Right forelimb (tissue), 1 donor: ENCODE measurements around the gene CD9.
A peak's percentile ranks its signal among the peaks of the same experiment; 100 is the strongest.

Source experiments
- DNase-seq: peaks from one replicate; pipeline ENCODE4 v3.0.0-alpha.2; 2018

The CD9 gene

GRCh38 chr12:6277982-6278438, 77.8 kb downstream of the CD9 start:
- no peak for DNase-seq

- peak; percentile 91 for DNase-seq
These were observed 78.4 kb downstream of the CD9 start for GRCh38 chr12:6278439-6279255.

DNA sequence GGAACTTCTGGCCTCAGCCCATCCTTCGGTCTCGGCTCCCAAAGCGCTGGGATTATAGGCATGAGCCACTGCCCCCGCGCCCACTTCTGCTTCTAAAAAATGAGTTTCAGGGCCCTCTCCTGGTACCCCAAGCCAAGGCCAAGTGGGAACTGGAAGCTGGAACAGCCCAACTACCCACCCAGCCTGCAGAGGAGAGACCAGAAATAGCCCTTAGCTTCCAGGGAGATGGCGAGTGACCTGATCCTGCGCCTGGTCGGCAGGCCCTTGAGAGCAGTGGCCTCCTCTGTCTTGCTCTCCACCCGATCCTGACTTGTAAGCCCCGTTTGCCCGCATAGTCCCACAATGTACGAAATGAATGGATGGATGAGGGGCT, 79.0 kb downstream of the CD9 start:
- DNase-seq, result no peak

- DNase-seq, result no peak
These were observed 79.4 kb downstream of the CD9 start for GRCh38 chr12:6279631-6280030.

DNA sequence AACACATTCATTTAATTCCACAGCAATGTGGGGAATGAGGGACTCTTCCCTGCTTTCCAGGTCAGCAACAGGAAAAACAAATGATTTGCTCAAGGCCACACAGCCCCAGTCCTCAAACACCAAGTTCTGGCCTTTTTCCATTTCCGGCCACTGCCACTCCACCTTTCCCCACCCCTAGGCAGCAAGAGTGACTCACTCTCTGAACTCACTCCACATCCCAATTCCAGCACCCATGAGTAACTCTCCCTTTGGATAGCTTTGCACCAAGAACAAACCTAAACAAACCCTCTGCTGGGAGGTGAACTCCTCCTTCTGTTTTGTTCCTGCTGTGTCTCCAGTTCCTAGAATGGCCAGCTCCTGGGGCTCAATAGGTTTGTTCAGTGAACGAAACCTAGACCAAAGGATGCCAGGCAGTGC, 79.9 kb downstream of the CD9 start:
- DNase-seq, result no peak

DNA sequence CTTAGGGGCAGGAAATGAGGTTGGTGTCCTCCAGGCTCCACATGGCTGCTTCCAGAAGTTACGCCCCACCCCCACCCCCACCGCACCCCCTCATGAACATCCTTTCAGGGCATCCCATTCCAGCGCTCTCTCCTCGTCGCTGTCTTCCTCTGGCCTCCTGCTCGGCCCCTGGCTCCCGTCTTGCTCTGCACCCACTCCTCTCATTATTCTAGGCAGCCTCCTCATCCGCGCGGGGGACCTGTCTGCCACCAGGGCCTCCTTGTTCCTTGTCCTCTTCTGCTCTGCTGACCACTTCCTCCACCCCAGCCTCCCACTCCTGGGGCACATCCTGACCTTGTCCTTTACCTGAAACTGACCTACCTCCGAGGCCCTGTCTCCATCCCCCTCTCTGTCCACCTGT, 80.5 kb downstream of the CD9 start:
- DNase-seq, result no peak

DNA sequence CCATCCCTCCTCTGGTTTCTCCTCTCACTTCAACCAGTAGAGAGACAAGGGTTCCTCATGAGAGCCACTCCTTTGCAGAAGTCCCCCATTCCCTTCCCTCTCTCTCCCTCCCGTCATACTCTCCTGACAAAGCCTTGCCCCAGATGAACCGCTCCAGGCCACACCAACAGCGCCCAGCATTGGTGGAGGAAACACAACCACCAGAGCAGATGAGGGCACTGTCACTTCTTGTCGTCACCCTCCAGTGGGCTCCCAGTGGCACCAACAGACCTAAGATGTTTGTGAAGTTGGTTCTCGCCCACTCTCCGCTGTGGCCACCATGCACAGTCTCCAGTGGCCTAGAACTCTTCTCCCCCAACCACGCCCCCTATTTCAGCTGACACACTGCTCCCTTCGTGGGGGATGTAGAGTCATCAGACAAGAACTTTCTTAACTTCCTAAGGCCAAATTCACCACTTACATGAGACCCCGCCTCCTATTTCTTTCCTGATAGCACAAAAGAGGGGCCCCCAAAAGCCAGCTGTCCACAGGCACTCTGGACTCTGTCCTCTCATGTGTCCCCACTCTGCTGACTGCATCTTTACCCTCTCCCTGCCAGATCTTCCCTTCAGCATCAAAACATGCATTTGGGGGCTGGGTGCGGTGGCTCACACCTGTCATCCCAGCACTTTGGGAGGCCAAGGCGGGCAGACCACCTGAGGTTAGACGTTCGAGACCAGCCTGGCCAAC, 81.0 kb downstream of the CD9 start:
- DNase-seq, result no peak

- DNase-seq, result no peak
These were observed 82.2 kb downstream of the CD9 start for GRCh38 chr12:6282453-6282840.

DNA sequence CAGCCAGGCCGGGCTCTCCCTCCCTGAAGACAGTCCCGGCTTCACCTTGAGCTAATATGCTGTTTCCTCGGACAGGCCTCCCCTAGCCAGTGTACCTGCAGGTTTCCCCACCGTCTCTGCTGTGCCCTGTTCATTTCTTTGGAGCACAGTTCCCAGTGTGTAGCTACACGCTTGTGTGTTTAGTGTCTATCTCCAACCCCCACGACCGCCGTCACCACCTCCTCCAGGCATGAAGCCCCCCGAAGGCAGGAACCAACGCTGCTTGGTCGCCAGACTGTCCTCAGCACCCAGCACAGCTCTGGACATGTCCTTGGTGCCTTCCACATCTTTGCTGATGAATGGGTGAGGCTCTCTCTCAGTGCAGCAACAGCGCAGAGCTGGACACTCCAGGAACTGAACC, 84.1 kb downstream of the CD9 start:
- DNase-seq, result no peak

DNA sequence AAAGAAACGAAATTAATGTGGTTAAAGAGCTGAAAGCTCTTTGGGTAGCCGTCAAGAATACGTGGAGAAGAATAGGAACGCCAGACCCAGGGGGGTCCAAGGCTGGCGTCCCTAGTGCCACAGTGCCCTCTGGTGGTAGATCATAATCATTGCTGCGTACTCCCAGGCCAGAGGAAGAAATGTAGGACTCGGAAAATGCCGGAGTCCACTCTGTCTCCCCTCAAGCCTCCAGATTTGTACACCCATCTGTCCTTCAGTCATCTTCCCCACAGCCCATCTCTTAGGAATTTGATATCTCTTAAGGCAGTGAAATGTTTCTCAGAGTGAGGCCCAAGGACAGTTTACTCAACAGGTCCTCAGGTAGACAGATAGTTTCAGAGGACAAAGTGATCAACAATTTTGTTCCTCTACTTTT, 84.9 kb downstream of the CD9 start:
- peak; percentile 82 for DNase-seq

- no peak for DNase-seq
These were observed 85.5 kb downstream of the CD9 start for GRCh38 chr12:6285532-6286306.
